Hepatocyte (in vitro differentiated cells): ENCODE results near the gene RBFOX1.

Experiments used
- EZH2 ChIP-seq: fragments of 200-600 bp; sonication (generic); IDR thresholded peaks from 2 replicates; pipeline ENCODE4 v1.6.1; 2016; ENCODE audit warnings: antibody characterized with exemption, mild to moderate bottlenecking, borderline replicate concordance
- TF ChIP-seq, protein P1 (sequence below): fragments of 200-600 bp; sonication (generic); IDR thresholded peaks from 2 replicates; pipeline ENCODE4 v1.5.1; 2016; ENCODE audit warnings: antibody characterized with exemption, mild to moderate bottlenecking; ENCODE audit not compliant: poor library complexity

DNA sequence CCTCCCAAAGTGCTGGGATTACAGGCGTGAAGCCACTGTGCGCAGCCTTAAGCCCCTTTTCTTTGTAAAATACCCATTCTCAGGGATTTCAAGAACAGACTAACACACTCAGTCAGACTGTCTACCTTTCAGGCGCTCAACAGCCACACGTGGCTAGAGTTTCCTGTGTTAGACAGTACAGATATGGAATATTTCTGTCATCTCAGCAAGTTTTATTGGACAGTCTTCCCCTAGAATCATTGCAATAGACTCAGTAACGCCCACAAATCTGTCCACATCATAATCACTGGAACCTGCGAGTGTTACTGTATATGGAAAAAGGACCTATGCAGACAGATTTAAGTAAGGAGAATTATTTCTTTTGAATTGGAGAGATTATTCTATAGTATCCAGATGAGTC lies 160.5 kb downstream of the RBFOX1 start:
- TF ChIP-seq, protein P1, sequence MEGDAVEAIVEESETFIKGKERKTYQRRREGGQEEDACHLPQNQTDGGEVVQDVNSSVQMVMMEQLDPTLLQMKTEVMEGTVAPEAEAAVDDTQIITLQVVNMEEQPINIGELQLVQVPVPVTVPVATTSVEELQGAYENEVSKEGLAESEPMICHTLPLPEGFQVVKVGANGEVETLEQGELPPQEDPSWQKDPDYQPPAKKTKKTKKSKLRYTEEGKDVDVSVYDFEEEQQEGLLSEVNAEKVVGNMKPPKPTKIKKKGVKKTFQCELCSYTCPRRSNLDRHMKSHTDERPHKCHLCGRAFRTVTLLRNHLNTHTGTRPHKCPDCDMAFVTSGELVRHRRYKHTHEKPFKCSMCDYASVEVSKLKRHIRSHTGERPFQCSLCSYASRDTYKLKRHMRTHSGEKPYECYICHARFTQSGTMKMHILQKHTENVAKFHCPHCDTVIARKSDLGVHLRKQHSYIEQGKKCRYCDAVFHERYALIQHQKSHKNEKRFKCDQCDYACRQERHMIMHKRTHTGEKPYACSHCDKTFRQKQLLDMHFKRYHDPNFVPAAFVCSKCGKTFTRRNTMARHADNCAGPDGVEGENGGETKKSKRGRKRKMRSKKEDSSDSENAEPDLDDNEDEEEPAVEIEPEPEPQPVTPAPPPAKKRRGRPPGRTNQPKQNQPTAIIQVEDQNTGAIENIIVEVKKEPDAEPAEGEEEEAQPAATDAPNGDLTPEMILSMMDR = no peak
- no peak for TF ChIP-seq EZH2
